AG08396 (cell line): ENCODE measurements around the gene HIVEP1.

Source experiments
- DNase-seq: peaks from one replicate; pipeline ENCODE4 v3.0.0; 2012; ENCODE audit warnings: low spot score, mixed read lengths

HIVEP1 gene

GRCh38 chr6:12020187-12020791 is 8.2 kb downstream of the HIVEP1 start:
- no peak for DNase-seq

GRCh38 chr6:12022481-12022880 is 10.4 kb downstream of the HIVEP1 start:
- no peak for DNase-seq

- DNase-seq: no peak
These were observed 10.9 kb downstream of the HIVEP1 start for GRCh38 chr6:12022953-12023388.

GRCh38 chr6:12024216-12024615 is 12.1 kb downstream of the HIVEP1 start:
- no peak for DNase-seq

- DNase-seq: peak; percentile 67
These were observed 12.8 kb downstream of the HIVEP1 start for GRCh38 chr6:12024699-12025434.

- DNase-seq: no peak
These were observed 14.0 kb downstream of the HIVEP1 start for GRCh38 chr6:12026120-12026519.

- no peak for DNase-seq
These were observed 14.7 kb downstream of the HIVEP1 start for GRCh38 chr6:12026833-12027232.

GRCh38 chr6:12028213-12028612 is 16.1 kb downstream of the HIVEP1 start:
- DNase-seq: no peak

- no peak for DNase-seq
These were observed 18.0 kb downstream of the HIVEP1 start for GRCh38 chr6:12029979-12030737.

- DNase-seq: no peak
These were observed 19.0 kb downstream of the HIVEP1 start for GRCh38 chr6:12030993-12031550.

GRCh38 chr6:12032783-12033573 is 20.9 kb downstream of the HIVEP1 start:
- DNase-seq: no peak

GRCh38 chr6:12033770-12034169 is 21.7 kb downstream of the HIVEP1 start:
- DNase-seq: no peak

- DNase-seq: no peak
These were observed 22.2 kb downstream of the HIVEP1 start for GRCh38 chr6:12034349-12034748.

GRCh38 chr6:12034837-12035236 is 22.7 kb downstream of the HIVEP1 start:
- DNase-seq: no peak

GRCh38 chr6:12036766-12037165 is 24.7 kb downstream of the HIVEP1 start:
- DNase-seq: no peak

- DNase-seq: no peak
These were observed 25.7 kb downstream of the HIVEP1 start for GRCh38 chr6:12037798-12038197.

- DNase-seq: no peak
These were observed 27.7 kb downstream of the HIVEP1 start for GRCh38 chr6:12039540-12040459.

GRCh38 chr6:12047304-12047703 is 35.2 kb downstream of the HIVEP1 start:
- DNase-seq: no peak

GRCh38 chr6:12047792-12048432 is 35.8 kb downstream of the HIVEP1 start:
- no peak for DNase-seq

- DNase-seq: no peak
These were observed 36.5 kb downstream of the HIVEP1 start for GRCh38 chr6:12048609-12049008.
